SK-N-SH (cell line): ENCODE results near the gene NAA38. TPM values are rescaled to one million over a fixed set of nuclear protein-coding genes. Genes with fewer than 3 reads are reported as not detected.

Experiments used
- CTCF ChIA-PET: fragments of 300-600, 350-600 bp; formaldehyde crosslinking; extraction: SDS; loops from one replicate; lab custom pipeline; 2021; lab: Yijun Ruan, JAX
- POLR2A ChIA-PET: fragments of 350-600 bp; sonication (Branson Sonifier 250); formaldehyde crosslinking; extraction: SDS; loops from one replicate; lab custom pipeline; 2020; ENCODE audit warnings: antibody characterized with exemption, inconsistent platforms; lab: Yijun Ruan, JAX
- DNase-seq: peaks from one replicate; pipeline ENCODE4 v3.0.0; 2012
- H2AFZ ChIP-seq: fragments of 200-600 bp; sonication (generic); 2 replicates; pipeline ENCODE4 v1.8.1; 2016; ENCODE audit warnings: antibody characterized with exemption, mild to moderate bottlenecking, low read depth
- H3F3A ChIP-seq: fragments of 200-600 bp; sonication (generic); replicated peaks from 2 replicates; pipeline ENCODE3; 2016; ENCODE audit warnings: antibody characterized with exemption, mild to moderate bottlenecking; ENCODE audit not compliant: insufficient read depth
- H3K27ac ChIP-seq, 2 experiments: fragments of 200-500 bp in 1 of 2; fragments of 200-600 bp in 1 of 2; sonication (Bioruptor generic) in 1 of 2; sonication (generic), shearing (Covaris generic) in 1 of 2; 2 replicates each; pipeline versions ENCODE4 v1.5.1 to v1.6.1; 2014 to 2016; ENCODE audit warnings: low read depth in 2 of 2, inconsistent platforms in 1 of 2, low read length in 1 of 2, mild to moderate bottlenecking in 1 of 2, mixed read lengths in 1 of 2
- H3K27me3 ChIP-seq: fragments of 200-600 bp; sonication (generic), shearing (Covaris generic); 2 replicates; pipeline ENCODE4 v1.6.1; 2016; ENCODE audit warnings: mixed run types; ENCODE audit not compliant: insufficient read depth
- H3K36me3 ChIP-seq, 2 experiments: fragments of 200-500 bp in 1 of 2; fragments of 200-600 bp in 1 of 2; sonication (Bioruptor generic) in 1 of 2; sonication (generic) in 1 of 2; replicated peaks in 1 of 2; 2 replicates each; pipeline versions ENCODE3 to v1.5.1; 2014 to 2016; ENCODE audit warnings: low read length in 1 of 2, mild to moderate bottlenecking in 1 of 2; ENCODE audit not compliant: insufficient read depth in 2 of 2, control insufficient read depth in 1 of 2
- H3K4me1 ChIP-seq, 2 experiments: fragments of 200-500 bp in 1 of 2; fragments of 200-600 bp in 1 of 2; sonication (Bioruptor generic) in 1 of 2; sonication (generic), shearing (Covaris generic) in 1 of 2; 2 replicates each; pipeline versions ENCODE4 v1.5.1 to v1.6.1; 2014 to 2016; ENCODE audit warnings: low read depth in 1 of 2, low read length in 1 of 2, mixed run types in 1 of 2; ENCODE audit not compliant: insufficient read depth in 2 of 2, control insufficient read depth in 1 of 2
- H3K4me2 ChIP-seq: fragments of 200-600 bp; sonication (generic), shearing (Covaris generic); 2 replicates; pipeline ENCODE4 v1.6.1; 2017; ENCODE audit warnings: mixed run types
- H3K4me3 ChIP-seq, 2 experiments: fragments of 200-500 bp in 1 of 2; fragments of 200-600 bp in 1 of 2; sonication (Bioruptor generic) in 1 of 2; sonication (generic), shearing (Covaris generic) in 1 of 2; 2 replicates each; pipeline versions ENCODE4 v1.5.1 to v1.8.1; 2014 to 2016; ENCODE audit warnings: low read depth in 2 of 2, inconsistent platforms in 1 of 2, low read length in 1 of 2, mild to moderate bottlenecking in 1 of 2, mixed read lengths in 1 of 2, moderate library complexity in 1 of 2
- H3K79me2 ChIP-seq: fragments of 200-600 bp; sonication (generic); 2 replicates; pipeline ENCODE4 v1.8.1; 2017; ENCODE audit warnings: mild to moderate bottlenecking; ENCODE audit not compliant: insufficient read depth
- H3K9ac ChIP-seq: fragments of 200-600 bp; sonication (generic); 2 replicates; pipeline ENCODE4 v1.6.1; 2017; ENCODE audit warnings: mixed run types
- H3K9me2 ChIP-seq: fragments of 200-600 bp; sonication (generic); 2 replicates; pipeline ENCODE4 v1.6.1; 2017; ENCODE audit warnings: mixed run types
- H3K9me3 ChIP-seq: fragments of 200-600 bp; sonication (generic); 2 replicates; pipeline ENCODE4 v1.6.1; 2017; ENCODE audit warnings: mixed run types, mild to moderate bottlenecking, moderate library complexity
- H4K20me1 ChIP-seq: fragments of 200-600 bp; sonication (generic); 2 replicates; pipeline ENCODE4 v1.6.1; 2017; ENCODE audit warnings: mild to moderate bottlenecking, mixed run types; ENCODE audit not compliant: insufficient read depth
- CHD2 ChIP-seq: fragments of 150-350 bp; IDR thresholded peaks from 2 replicates; pipeline ENCODE4 v1.6.1; 2018; ENCODE audit warnings: low read length; ENCODE audit not compliant: partially characterized antibody
- CTCF ChIP-seq: fragments of 200-600 bp; sonication (generic); IDR thresholded peaks from 2 replicates; pipeline ENCODE4 v1.6.1; 2017; ENCODE audit warnings: antibody characterized with exemption, mild to moderate bottlenecking, moderate library complexity
- ELF1 ChIP-seq: IDR thresholded peaks from 2 replicates; pipeline ENCODE4 v1.4.0; 2012
- EZH2phosphoT487 ChIP-seq: fragments of 200-600 bp; sonication (generic); IDR thresholded peaks from 2 replicates; pipeline ENCODE4 v1.6.1; 2017; ENCODE audit warnings: low read depth, mixed run types, mild to moderate bottlenecking, antibody characterized with exemption, moderate library complexity, borderline replicate concordance
- FOSL2 ChIP-seq: IDR thresholded peaks from 2 replicates; pipeline ENCODE4 v1.4.0; 2012; ENCODE audit warnings: low read depth, mild to moderate bottlenecking, moderate library complexity, borderline replicate concordance
- FOXJ3 ChIP-seq: sonication (generic); formaldehyde crosslinking; IDR thresholded peaks from 2 replicates; pipeline ENCODE4 v1.5.1; 2020; ENCODE audit warnings: mild to moderate bottlenecking, missing genetic modification reagents
- GABPA ChIP-seq: IDR thresholded peaks from 2 replicates; pipeline ENCODE4 v1.4.0; 2012; ENCODE audit warnings: low read depth, mild to moderate bottlenecking
- JUND ChIP-seq: IDR thresholded peaks from 2 replicates; pipeline ENCODE4 v1.4.0; 2012
- MEF2A ChIP-seq: IDR thresholded peaks from 2 replicates; pipeline ENCODE4 v1.4.0; 2012; ENCODE audit warnings: low read depth, borderline replicate concordance
- NRF1 ChIP-seq: IDR thresholded peaks from 2 replicates; pipeline ENCODE4 v1.6.1; 2012; ENCODE audit warnings: low read depth, mild to moderate bottlenecking, low read length
- RAD21 ChIP-seq: IDR thresholded peaks from 2 replicates; pipeline ENCODE4 v1.6.1; 2012; ENCODE audit warnings: mild to moderate bottlenecking, low read length
- RCOR1 ChIP-seq: fragments of 150-350 bp; IDR thresholded peaks from 2 replicates; pipeline ENCODE4 v1.6.1; 2017; ENCODE audit warnings: antibody characterized with exemption, low read length
- REST ChIP-seq: IDR thresholded peaks from 2 replicates; pipeline ENCODE4 v1.6.1; 2012; ENCODE audit warnings: mild to moderate bottlenecking, low read depth, low read length, moderate library complexity
- RFX5 ChIP-seq: IDR thresholded peaks from 2 replicates; pipeline ENCODE4 v1.6.1; 2012; ENCODE audit warnings: mild to moderate bottlenecking, improper control_type of control experiment, low read length
- SMC3 ChIP-seq: IDR thresholded peaks from 2 replicates; pipeline ENCODE4 v1.6.1; 2012; ENCODE audit warnings: low read depth, low read length, improper control_type of control experiment
- WGBS: methylation state at CpG from one replicate; pipeline ENCODE4 v1.1.6; 2017; ENCODE audit warnings: low lambda C conversion rate; 5-methylcytosine and 5-hydroxymethylcytosine counted together
- polyA plus RNA-seq, 3 experiments: library from polyadenylated mRNA; depleted of rRNA; stranded (reverse); fragments of >200 nt; gene quantifications; 2 replicates each; pipeline ENCODE4 v1.2.3, GENCODE V29; 2012
- TF ChIP-seq, protein P1 (sequence below): IDR thresholded peaks from 2 replicates; pipeline ENCODE4 v1.4.0; 2012; ENCODE audit warnings: low read depth, borderline replicate concordance
- TF ChIP-seq, protein P2 (sequence below): IDR thresholded peaks from 2 replicates; pipeline ENCODE4 v1.4.0; 2012; ENCODE audit warnings: low read depth, borderline replicate concordance

NAA38 gene
- polyA plus RNA-seq, 1 of the 3 experiments (the other 2 are of a cell fraction) = 202 TPM

DNA sequence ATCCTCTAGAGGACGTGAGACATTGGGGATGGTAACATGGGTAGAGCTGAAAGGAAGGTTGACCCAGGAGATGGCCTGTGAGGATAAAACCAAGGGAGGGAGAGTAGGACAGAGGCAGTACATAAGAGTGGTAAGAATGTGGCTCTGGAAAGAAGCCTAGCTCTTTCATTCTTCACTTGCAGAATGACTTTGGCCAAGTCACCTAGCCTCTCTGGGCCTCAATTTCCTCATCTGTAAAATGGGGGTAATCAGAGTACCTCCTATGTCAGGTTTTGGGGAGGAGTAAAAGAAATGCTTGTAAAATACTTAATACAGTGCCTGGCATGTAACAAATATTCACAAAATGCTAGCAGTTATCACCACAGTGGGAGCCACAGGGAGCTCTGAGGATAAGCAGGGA, 16.5 kb downstream of the NAA38 start:
- Histone ChIP-seq H3K9me2 (no peaks in the 10 kb centered on the region), H3K79me2 (peaks cover 71% of the 10 kb centered on the region), H3K27ac (peak overlapping the region; percentile 95 to 100), H3K27me3 (no peaks in the 10 kb centered on the region), H3F3A (peaks cover 52% of the 10 kb centered on the region), H3K9me3 (no peaks in the 10 kb centered on the region), H3K4me1 (peaks cover 36 to 45% of the 10 kb centered on the region in 2 experiments), H3K4me3 (peak overlapping the region; percentile 66 to 67), H3K36me3 (peaks cover 8 to 20% of the 10 kb centered on the region in 2 experiments), H4K20me1 (peaks cover 46% of the 10 kb centered on the region), H3K4me2 (peak overlapping the region; percentile 92), H2AFZ (no peak overlapping the region), H3K9ac (peak overlapping the region; percentile 99; the same call in 1 of the 2 replicates)
- POLR2A ChIA-PET = no interaction called here
- TF ChIP-seq CTCF (no peak), JUND (no peak), NRF1 (no peak), CHD2 (no peak), REST (no peak), FOXJ3 (CRISPR knock-in tag) (no peak), GABPA (no peak), RFX5 (no peak)
- TF ChIP-seq, protein P1, sequence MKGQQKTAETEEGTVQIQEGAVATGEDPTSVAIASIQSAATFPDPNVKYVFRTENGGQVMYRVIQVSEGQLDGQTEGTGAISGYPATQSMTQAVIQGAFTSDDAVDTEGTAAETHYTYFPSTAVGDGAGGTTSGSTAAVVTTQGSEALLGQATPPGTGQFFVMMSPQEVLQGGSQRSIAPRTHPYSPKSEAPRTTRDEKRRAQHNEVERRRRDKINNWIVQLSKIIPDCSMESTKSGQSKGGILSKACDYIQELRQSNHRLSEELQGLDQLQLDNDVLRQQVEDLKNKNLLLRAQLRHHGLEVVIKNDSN = no peak
- 71% methylated on average over 1 of the region's 1 CpG for WGBS
- CTCF ChIA-PET = interaction anchor here (0.6 to 1.7 kb wide), 7 partner anchors 10 to 459 kb away, joined by 3 to 8 read pairs (median 3); no protein-coding TSS in a partner anchor
- no peak for DNase-seq

- H2AFZ ChIP-seq = no peak overlapping the region
- ChIA-PET CTCF (interaction anchor here (0.6 to 1.7 kb wide), 7 partner anchors 10 to 460 kb away, joined by 3 to 8 read pairs (median 3); no protein-coding TSS in a partner anchor), POLR2A (no interaction called here)
- peaks cover 33 to 41% of the 10 kb centered on the region in 2 experiments for H3K4me1 ChIP-seq
- WGBS = 80% methylated on average over 1 of the region's 1 CpG
- no peaks in the 10 kb centered on the region for H3K9me2 ChIP-seq
- DNase-seq = no peak
- peak overlapping the region; percentile 95 to 100 for H3K27ac ChIP-seq
- H3K4me3 ChIP-seq = no peak overlapping the region
- H3K9me3 ChIP-seq = no peaks in the 10 kb centered on the region
- H4K20me1 ChIP-seq = peaks cover 43% of the 10 kb centered on the region
- H3K4me2 ChIP-seq = peak overlapping the region; percentile 92
- peak overlapping the region; percentile 99; the same call in 1 of the 2 replicates for H3K9ac ChIP-seq
- H3K79me2 ChIP-seq = peaks cover 67% of the 10 kb centered on the region
- H3K36me3 ChIP-seq = peaks cover 5 to 17% of the 10 kb centered on the region in 2 experiments
- H3K27me3 ChIP-seq = no peaks in the 10 kb centered on the region
- H3F3A ChIP-seq = peaks cover 54% of the 10 kb centered on the region
- TF ChIP-seq, protein P2, sequence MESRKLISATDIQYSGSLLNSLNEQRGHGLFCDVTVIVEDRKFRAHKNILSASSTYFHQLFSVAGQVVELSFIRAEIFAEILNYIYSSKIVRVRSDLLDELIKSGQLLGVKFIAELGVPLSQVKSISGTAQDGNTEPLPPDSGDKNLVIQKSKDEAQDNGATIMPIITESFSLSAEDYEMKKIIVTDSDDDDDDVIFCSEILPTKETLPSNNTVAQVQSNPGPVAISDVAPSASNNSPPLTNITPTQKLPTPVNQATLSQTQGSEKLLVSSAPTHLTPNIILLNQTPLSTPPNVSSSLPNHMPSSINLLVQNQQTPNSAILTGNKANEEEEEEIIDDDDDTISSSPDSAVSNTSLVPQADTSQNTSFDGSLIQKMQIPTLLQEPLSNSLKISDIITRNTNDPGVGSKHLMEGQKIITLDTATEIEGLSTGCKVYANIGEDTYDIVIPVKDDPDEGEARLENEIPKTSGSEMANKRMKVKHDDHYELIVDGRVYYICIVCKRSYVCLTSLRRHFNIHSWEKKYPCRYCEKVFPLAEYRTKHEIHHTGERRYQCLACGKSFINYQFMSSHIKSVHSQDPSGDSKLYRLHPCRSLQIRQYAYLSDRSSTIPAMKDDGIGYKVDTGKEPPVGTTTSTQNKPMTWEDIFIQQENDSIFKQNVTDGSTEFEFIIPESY = no peak
- TF ChIP-seq CTCF (no peak), RCOR1 (no peak), MEF2A (no peak), EZH2phosphoT487 (no peak), RFX5 (no peak), FOSL2 (no peak), ELF1 (no peak), RAD21 (no peak), SMC3 (no peak)
These were observed 16.9 kb downstream of the NAA38 start for GRCh38 chr17:7840441-7840840.
